OCI-LY1 (cell line): ENCODE data around the gene AURKB.

ENCODE experiments used
- H2AFZ ChIP-seq: fragments of 200-600 bp; sonication (generic), shearing (Covaris generic); 2 replicates; pipeline ENCODE4 v1.6.0; 2014; ENCODE audit warnings: antibody characterized with exemption, mild to moderate bottlenecking, low read length
- H3F3A ChIP-seq: fragments of 200-600 bp; sonication (generic), shearing (Covaris generic); 2 replicates; pipeline ENCODE4 v1.6.0; 2014; ENCODE audit warnings: mild to moderate bottlenecking, antibody characterized with exemption, low read length, moderate library complexity; ENCODE audit not compliant: insufficient read depth
- H3K27ac ChIP-seq: fragments of 200-600 bp; sonication (generic); 2 replicates; pipeline ENCODE4 v1.5.1; 2014; ENCODE audit warnings: low read length, mixed run types, mild to moderate bottlenecking, low read depth; ENCODE audit not compliant: poor library complexity, severe bottlenecking
- H3K27me3 ChIP-seq: fragments of 200-600 bp; sonication (generic); 2 replicates; pipeline ENCODE4 v1.6.0; 2014; ENCODE audit warnings: antibody characterized with exemption, mild to moderate bottlenecking, low read length, moderate library complexity; ENCODE audit not compliant: insufficient read depth
- H3K36me3 ChIP-seq: fragments of 200-600 bp; sonication (generic); 2 replicates; pipeline ENCODE4 v1.6.1; 2014; ENCODE audit warnings: mild to moderate bottlenecking, antibody characterized with exemption, low read length, moderate library complexity, mixed read lengths; ENCODE audit not compliant: insufficient read depth
- H3K4me1 ChIP-seq: fragments of 200-600 bp; sonication (generic); 2 replicates; pipeline ENCODE4 v1.5.1; 2014; ENCODE audit warnings: mild to moderate bottlenecking, low read length, moderate library complexity; ENCODE audit not compliant: insufficient read depth, severe bottlenecking
- H3K4me2 ChIP-seq: fragments of 200-600 bp; sonication (generic), shearing (Covaris generic); 2 replicates; pipeline ENCODE4 v1.6.1; 2014; ENCODE audit warnings: low read length
- H3K4me3 ChIP-seq: fragments of 200-600 bp; sonication (generic); 2 replicates; pipeline ENCODE4 v1.5.1; 2014; ENCODE audit warnings: low read length, low read depth, mild to moderate bottlenecking, mixed read lengths; ENCODE audit not compliant: poor library complexity, severe bottlenecking
- H3K79me2 ChIP-seq: fragments of 200-600 bp; shearing (Covaris generic); 2 replicates; pipeline ENCODE4 v1.6.1; 2016; ENCODE audit warnings: mixed run types, low read length, mixed read lengths; ENCODE audit not compliant: insufficient read depth
- H3K9ac ChIP-seq: fragments of 200-600 bp; sonication (generic), shearing (Covaris generic); 2 replicates; pipeline ENCODE4 v1.6.1; 2014; ENCODE audit warnings: mild to moderate bottlenecking, low read length, mixed read lengths
- H3K9me2 ChIP-seq: fragments of 200-600 bp; sonication (generic), shearing (Covaris generic); 2 replicates; pipeline ENCODE4 v1.6.1; 2014; ENCODE audit warnings: low read depth, mild to moderate bottlenecking, low read length, mixed read lengths
- H3K9me3 ChIP-seq: fragments of 200-600 bp; shearing (Covaris generic); 2 replicates; pipeline ENCODE4 v1.6.1; 2014; ENCODE audit warnings: low read length, mixed read lengths
- H4K20me1 ChIP-seq: fragments of 200-600 bp; sonication (generic), shearing (Covaris generic); 2 replicates; pipeline ENCODE4 v1.6.0; 2016; ENCODE audit warnings: mild to moderate bottlenecking, low read length; ENCODE audit not compliant: insufficient read depth
- EZH2 ChIP-seq: fragments of 200-600 bp; sonication (generic), shearing (Covaris generic); IDR thresholded peaks from 2 replicates; pipeline ENCODE4 v1.8.0; 2017; ENCODE audit warnings: borderline replicate concordance, mixed run types, mild to moderate bottlenecking, antibody characterized with exemption, low read length, moderate library complexity, mixed read lengths
- TF ChIP-seq, protein P1 (sequence below): fragments of 200-600 bp; sonication (generic), shearing (Covaris generic); IDR thresholded peaks from 2 replicates; pipeline ENCODE4 v1.5.1; 2017; ENCODE audit warnings: mild to moderate bottlenecking, antibody characterized with exemption, low read length, moderate library complexity, mixed read lengths

AURKB gene

DNA sequence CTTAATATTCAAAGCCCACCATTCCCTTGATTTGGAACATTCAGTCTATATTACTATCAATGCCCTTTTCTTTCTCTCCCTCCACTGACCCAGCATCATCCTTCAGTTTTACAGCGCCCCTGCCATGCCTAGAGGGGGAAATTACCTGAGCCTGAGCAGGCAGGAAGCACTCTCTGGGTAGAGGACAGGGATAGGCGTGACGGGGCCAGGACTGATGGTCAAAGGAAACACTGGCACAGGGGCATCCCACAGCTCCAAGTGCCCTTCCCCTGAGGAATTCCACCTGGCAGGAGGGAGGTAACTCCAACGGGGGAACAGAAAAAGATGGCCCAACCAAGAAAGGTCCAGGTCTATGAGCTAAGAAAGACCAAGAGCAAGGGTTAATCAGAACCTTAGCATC is 27.5 kb upstream of the AURKB start:
- no peak overlapping the region for H3K4me2 ChIP-seq
- H3K4me3 ChIP-seq: no peak overlapping the region
- H2AFZ ChIP-seq: no peak overlapping the region
- H3K9me3 ChIP-seq: no peaks in the 10 kb centered on the region
- no peaks in the 10 kb centered on the region for H3K9me2 ChIP-seq
- H3K27me3 ChIP-seq: no peaks in the 10 kb centered on the region
- no peaks in the 10 kb centered on the region for H4K20me1 ChIP-seq
- no peaks in the 10 kb centered on the region for H3K79me2 ChIP-seq
- peaks cover 89% of the 10 kb centered on the region for H3K36me3 ChIP-seq
- no peaks in the 10 kb centered on the region for H3K4me1 ChIP-seq
- H3K27ac ChIP-seq: no peak overlapping the region
- TF ChIP-seq, protein P1, sequence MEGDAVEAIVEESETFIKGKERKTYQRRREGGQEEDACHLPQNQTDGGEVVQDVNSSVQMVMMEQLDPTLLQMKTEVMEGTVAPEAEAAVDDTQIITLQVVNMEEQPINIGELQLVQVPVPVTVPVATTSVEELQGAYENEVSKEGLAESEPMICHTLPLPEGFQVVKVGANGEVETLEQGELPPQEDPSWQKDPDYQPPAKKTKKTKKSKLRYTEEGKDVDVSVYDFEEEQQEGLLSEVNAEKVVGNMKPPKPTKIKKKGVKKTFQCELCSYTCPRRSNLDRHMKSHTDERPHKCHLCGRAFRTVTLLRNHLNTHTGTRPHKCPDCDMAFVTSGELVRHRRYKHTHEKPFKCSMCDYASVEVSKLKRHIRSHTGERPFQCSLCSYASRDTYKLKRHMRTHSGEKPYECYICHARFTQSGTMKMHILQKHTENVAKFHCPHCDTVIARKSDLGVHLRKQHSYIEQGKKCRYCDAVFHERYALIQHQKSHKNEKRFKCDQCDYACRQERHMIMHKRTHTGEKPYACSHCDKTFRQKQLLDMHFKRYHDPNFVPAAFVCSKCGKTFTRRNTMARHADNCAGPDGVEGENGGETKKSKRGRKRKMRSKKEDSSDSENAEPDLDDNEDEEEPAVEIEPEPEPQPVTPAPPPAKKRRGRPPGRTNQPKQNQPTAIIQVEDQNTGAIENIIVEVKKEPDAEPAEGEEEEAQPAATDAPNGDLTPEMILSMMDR: no peak
- TF ChIP-seq EZH2: no peak
- no peak overlapping the region for H3K9ac ChIP-seq
- no peaks in the 10 kb centered on the region for H3F3A ChIP-seq

DNA sequence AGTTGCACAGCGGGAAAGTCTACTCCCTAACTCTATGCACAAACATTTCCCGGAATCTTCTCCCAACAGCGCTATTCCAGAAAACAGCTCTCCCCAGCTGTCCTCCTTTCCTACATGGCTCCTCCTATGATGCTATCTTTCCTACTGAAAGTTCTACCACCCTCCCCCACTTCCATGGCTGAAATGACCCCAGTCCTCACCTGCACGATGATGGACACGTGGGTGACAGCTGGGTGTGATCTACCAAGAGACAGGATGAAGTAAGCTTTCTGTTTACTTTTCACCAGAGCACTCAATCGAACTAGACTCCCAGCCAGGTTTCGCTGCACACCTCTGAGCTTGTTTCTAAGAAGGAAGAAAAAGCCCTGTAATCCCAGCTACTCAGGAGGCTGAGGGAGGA is 26.8 kb upstream of the AURKB start:
- Histone ChIP-seq H3K27ac (no peak overlapping the region), H2AFZ (no peak overlapping the region), H3K9me2 (no peaks in the 10 kb centered on the region), H3K4me3 (no peak overlapping the region), H4K20me1 (no peaks in the 10 kb centered on the region), H3F3A (no peaks in the 10 kb centered on the region), H3K9ac (no peak overlapping the region), H3K4me2 (no peak overlapping the region), H3K79me2 (no peaks in the 10 kb centered on the region), H3K27me3 (no peaks in the 10 kb centered on the region), H3K4me1 (no peaks in the 10 kb centered on the region), H3K36me3 (peaks cover 92% of the 10 kb centered on the region), H3K9me3 (no peaks in the 10 kb centered on the region)
- no peak for TF ChIP-seq EZH2
- TF ChIP-seq, protein P1: no peak

DNA sequence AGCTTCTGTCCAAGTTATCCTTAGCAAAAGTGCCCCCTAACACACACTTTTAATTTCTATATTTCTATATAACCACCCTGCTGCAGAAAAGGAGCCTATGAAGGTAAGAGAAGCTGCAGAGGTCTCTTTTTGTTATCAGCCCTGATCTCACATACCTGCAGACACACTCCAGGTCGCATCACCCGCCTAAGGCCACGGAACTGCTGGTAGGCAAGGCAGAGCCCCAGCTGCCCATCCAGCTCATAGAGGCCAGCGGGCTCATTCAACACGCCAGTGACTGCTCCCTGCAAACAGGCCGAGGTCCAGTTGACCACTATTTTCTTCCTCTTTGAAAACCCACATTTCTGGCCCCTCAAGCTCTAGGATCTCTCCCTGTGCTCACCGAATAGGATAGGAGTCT is 25.3 kb upstream of the AURKB start:
- Histone ChIP-seq H3K4me2 (no peak overlapping the region), H3K9me2 (no peaks in the 10 kb centered on the region), H3F3A (no peaks in the 10 kb centered on the region), H3K9ac (no peak overlapping the region), H2AFZ (no peak overlapping the region), H3K4me3 (no peak overlapping the region), H3K79me2 (no peaks in the 10 kb centered on the region), H4K20me1 (no peaks in the 10 kb centered on the region), H3K4me1 (no peaks in the 10 kb centered on the region), H3K27me3 (no peaks in the 10 kb centered on the region), H3K36me3 (peaks cover 94% of the 10 kb centered on the region), H3K27ac (no peak overlapping the region), H3K9me3 (no peaks in the 10 kb centered on the region)
- TF ChIP-seq EZH2: no peak
- TF ChIP-seq, protein P1: no peak
